RWPE2 (cell line): ENCODE results near the gene UNC13A.
A peak's percentile ranks its signal among the peaks of the same experiment; 100 is the strongest.

ENCODE experiments used
- ATAC-seq: fragments of 200-7000 bp; cut with Tn5 transposase; 3 replicates; pipeline ENCODE4 v1.9.1; 2021; ENCODE audit warnings: low read depth
- DNase-seq: peaks from one replicate; pipeline ENCODE4 v3.0.0-alpha.2; 2020; ENCODE audit warnings: low spot score
- H3K27ac ChIP-seq: fragments of 450-650 bp; 2 replicates; pipeline ENCODE4 v1.5.1; 2017; ENCODE audit warnings: mild to moderate bottlenecking; ENCODE audit not compliant: poor library complexity, severe bottlenecking
- H3K27me3 ChIP-seq: fragments of 250-450 bp; sonication (Bioruptor Pico); 2 replicates; pipeline ENCODE4 v1.5.1; 2021; ENCODE audit warnings: mild to moderate bottlenecking, moderate library complexity; ENCODE audit not compliant: insufficient read depth, poor library complexity, severe bottlenecking
- H3K36me3 ChIP-seq: fragments of 250-450 bp; sonication (Bioruptor Pico); 2 replicates; pipeline ENCODE4 v1.5.1; 2020; ENCODE audit warnings: low read depth, mild to moderate bottlenecking, moderate library complexity
- H3K4me1 ChIP-seq: fragments of 250-450 bp; sonication (Bioruptor Pico); 2 replicates; pipeline ENCODE4 v1.5.1; 2021; ENCODE audit warnings: mild to moderate bottlenecking, moderate library complexity; ENCODE audit not compliant: insufficient read depth, poor library complexity, severe bottlenecking
- H3K4me3 ChIP-seq: fragments of 250-450 bp; sonication (Bioruptor Pico); 2 replicates; pipeline ENCODE4 v1.5.1; 2021; ENCODE audit warnings: mild to moderate bottlenecking, moderate library complexity; ENCODE audit not compliant: severe bottlenecking
- H3K9me3 ChIP-seq: fragments of 250-450 bp; sonication (Bioruptor Pico); 2 replicates; pipeline ENCODE4 v1.5.1; 2021; ENCODE audit warnings: mild to moderate bottlenecking, moderate library complexity; ENCODE audit not compliant: severe bottlenecking
- TF ChIP-seq, protein P1 (sequence below): fragments of 450-650 bp; IDR thresholded peaks from one replicate; pipeline ENCODE4 v1.5.1; 2017; ENCODE audit warnings: mild to moderate bottlenecking, moderate library complexity; ENCODE audit not compliant: poor library complexity, severe bottlenecking

The UNC13A gene

DNA sequence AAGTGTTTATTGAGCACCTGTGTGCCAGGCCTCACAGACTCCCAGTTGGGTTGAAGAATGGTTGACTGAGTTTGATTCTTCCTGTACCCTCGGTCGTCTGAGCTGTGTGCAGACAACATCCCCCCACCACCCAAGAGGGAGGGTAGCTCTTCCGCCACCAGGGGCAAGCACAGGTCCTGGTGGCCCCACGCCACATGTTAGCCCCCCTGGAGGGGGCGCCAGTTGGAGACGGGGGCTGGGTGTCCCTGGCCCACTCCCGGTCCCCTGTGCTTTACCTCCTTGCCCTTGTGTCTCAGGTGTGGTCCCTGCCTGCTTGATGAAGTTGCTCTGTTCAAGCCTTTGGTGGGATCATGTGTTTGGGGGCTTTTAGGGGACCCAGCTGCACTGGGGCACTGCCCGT lies 105.5 kb downstream of the UNC13A start:
- ATAC-seq (no peak), DNase-seq (no peak)
- H3K36me3 ChIP-seq, result peaks cover 47% of the 10 kb centered on the region
- no peak overlapping the region for H3K27ac ChIP-seq
- H3K9me3 ChIP-seq, result no peaks in the 10 kb centered on the region
- TF ChIP-seq, protein P1, sequence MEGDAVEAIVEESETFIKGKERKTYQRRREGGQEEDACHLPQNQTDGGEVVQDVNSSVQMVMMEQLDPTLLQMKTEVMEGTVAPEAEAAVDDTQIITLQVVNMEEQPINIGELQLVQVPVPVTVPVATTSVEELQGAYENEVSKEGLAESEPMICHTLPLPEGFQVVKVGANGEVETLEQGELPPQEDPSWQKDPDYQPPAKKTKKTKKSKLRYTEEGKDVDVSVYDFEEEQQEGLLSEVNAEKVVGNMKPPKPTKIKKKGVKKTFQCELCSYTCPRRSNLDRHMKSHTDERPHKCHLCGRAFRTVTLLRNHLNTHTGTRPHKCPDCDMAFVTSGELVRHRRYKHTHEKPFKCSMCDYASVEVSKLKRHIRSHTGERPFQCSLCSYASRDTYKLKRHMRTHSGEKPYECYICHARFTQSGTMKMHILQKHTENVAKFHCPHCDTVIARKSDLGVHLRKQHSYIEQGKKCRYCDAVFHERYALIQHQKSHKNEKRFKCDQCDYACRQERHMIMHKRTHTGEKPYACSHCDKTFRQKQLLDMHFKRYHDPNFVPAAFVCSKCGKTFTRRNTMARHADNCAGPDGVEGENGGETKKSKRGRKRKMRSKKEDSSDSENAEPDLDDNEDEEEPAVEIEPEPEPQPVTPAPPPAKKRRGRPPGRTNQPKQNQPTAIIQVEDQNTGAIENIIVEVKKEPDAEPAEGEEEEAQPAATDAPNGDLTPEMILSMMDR, result no peak
- no peak overlapping the region for H3K4me3 ChIP-seq
- no peaks in the 10 kb centered on the region for H3K4me1 ChIP-seq
- H3K27me3 ChIP-seq, result no peaks in the 10 kb centered on the region

DNA sequence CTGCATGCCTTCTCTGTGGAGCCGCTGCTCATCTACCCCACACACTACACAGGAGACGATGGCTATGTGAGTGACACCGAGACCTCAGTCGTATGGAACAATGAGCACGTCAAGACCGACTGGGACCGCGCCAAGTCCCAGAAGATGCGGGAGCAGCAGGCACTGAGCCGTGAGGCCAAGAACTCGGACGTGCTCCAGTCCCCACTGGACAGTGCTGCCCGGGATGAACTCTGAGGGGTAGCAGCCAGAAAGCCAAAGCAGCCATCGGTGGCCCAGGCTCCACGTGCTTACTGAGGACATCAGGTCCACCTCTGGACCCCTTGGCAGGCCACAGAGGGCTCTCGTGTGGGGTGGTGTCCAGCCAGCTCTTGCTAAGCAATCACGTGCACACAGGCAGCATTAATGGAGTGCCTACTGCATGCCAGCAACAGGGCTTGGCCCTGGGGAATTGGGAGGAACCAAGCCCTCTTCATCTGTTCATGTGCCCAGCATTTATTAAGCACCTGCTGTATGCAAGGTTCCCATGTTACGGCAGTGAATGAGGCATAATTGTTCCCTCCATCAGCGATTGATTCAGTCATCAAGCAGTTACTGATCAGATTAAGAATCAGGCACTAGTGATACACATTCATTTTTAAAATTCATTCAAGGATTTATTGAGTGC lies 106.8 kb downstream of the UNC13A start:
- Histone ChIP-seq H3K9me3 (no peaks in the 10 kb centered on the region), H3K4me3 (no peak overlapping the region), H3K27ac (no peak overlapping the region), H3K36me3 (peaks cover 50% of the 10 kb centered on the region), H3K27me3 (no peaks in the 10 kb centered on the region), H3K4me1 (no peaks in the 10 kb centered on the region)
- TF ChIP-seq, protein P1, result no peak
- ATAC-seq, result no peak
- DNase-seq, result no peak

- no peak for ATAC-seq
- no peak overlapping the region for H3K4me3 ChIP-seq
These were observed 107.5 kb downstream of the UNC13A start for GRCh38 chr19:17580470-17581144.

DNA sequence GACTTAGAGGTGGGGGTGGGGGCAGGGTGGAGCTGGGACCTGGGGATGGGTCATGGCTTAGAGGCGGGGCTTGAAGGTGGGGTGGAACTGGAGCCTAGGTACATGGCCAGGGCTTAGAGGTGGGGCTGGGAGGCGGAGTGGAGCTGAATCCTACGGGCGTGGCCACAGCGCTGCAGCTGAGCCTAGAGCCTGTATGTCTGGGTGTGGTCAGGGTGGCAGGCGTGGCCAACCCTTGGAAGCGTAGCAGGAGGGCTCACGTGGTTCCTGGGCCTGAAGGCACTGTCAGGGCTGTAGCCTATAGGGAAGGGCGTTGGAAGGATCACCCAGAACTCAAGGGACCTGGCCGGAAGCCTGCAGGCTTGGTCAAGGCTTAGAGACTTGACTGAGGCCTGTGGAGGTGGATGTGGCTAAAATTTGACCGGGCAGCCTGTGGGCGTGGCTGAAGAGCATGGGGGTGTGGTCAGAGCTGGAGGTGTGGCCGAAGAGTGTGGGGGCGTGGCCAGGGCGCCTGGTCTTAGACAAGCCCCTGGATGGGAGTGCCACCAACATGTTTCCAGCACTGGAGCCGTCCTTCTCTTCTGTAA lies 108.4 kb downstream of the UNC13A start:
- H3K36me3 ChIP-seq, result peaks cover 65% of the 10 kb centered on the region
- ATAC-seq, result peak; percentile 95

More at GRCh38 chr19:17580470-17581144, 107.5 kb downstream of the UNC13A start:
- Histone ChIP-seq H3K27ac (no peak overlapping the region), H3K27me3 (no peaks in the 10 kb centered on the region), H3K36me3 (peaks cover 57% of the 10 kb centered on the region), H3K4me1 (no peaks in the 10 kb centered on the region), H3K9me3 (no peaks in the 10 kb centered on the region)
- TF ChIP-seq, protein P1, result no peak
- DNase-seq, result no peak

More for the DNA sequence above, 108.4 kb downstream of the UNC13A start:
- H3K9me3 ChIP-seq, result no peaks in the 10 kb centered on the region
- no peaks in the 10 kb centered on the region for H3K27me3 ChIP-seq
- H3K27ac ChIP-seq, result no peak overlapping the region
- H3K4me1 ChIP-seq, result no peaks in the 10 kb centered on the region
- no peak overlapping the region for H3K4me3 ChIP-seq
- DNase-seq, result peak; percentile 92
- TF ChIP-seq, protein P1, result no peak
